Panc1 (cell line): Measurements from ENCODE around the gene UGT2A3. TPM values are rescaled to one million over a fixed set of nuclear protein-coding genes. Genes with fewer than 3 reads are reported as not detected.

Source experiments
- ATAC-seq: fragments of 200-7000 bp; cut with Tn5 transposase; 2 replicates; pipeline ENCODE4 v1.9.1; 2020; ENCODE audit warnings: mild to moderate bottlenecking, moderate library complexity
- BruUV-seq: library from RNA; stranded (reverse); fragments of 400-500 nt; replicated peaks from 2 replicates; lab custom pipeline; 2021; lab: Mats Ljungman, UMichigan
- CTCF ChIA-PET: fragments of 300-600 bp; sonication (Branson Sonifier 250); formaldehyde crosslinking; loops from one replicate; lab custom pipeline; 2022; ENCODE audit warnings: antibody characterized with exemption; lab: Charles Lee
- POLR2A ChIA-PET: fragments of 300-600 bp; sonication (Branson Sonifier 250); formaldehyde crosslinking; loops from one replicate; lab custom pipeline; 2022; ENCODE audit warnings: antibody characterized with exemption; lab: Charles Lee
- DNase-seq: peaks from one replicate; pipeline ENCODE4 v3.0.0-alpha.2; 2010; ENCODE audit warnings: low read depth, low spot score
- H3K27ac ChIP-seq: 2 replicates; pipeline ENCODE4 v1.5.1; 2011; ENCODE audit warnings: mild to moderate bottlenecking, low read length, inconsistent platforms
- H3K27me3 ChIP-seq: fragments of 200-500 bp; sonication (Bioruptor generic); 2 replicates; pipeline ENCODE4 v1.6.0; 2014; ENCODE audit warnings: low read length, inconsistent platforms; ENCODE audit not compliant: control insufficient read depth, insufficient read depth
- H3K36me3 ChIP-seq: fragments of 200-500 bp; sonication (Bioruptor generic); 2 replicates; pipeline ENCODE4 v1.5.1; 2014; ENCODE audit warnings: inconsistent platforms, mild to moderate bottlenecking, low read length, moderate library complexity; ENCODE audit not compliant: control insufficient read depth, insufficient read depth
- H3K4me1 ChIP-seq: 2 replicates; pipeline ENCODE4 v1.5.1; 2011; ENCODE audit warnings: inconsistent platforms, mild to moderate bottlenecking, low read length, moderate library complexity; ENCODE audit not compliant: control insufficient read depth, insufficient read depth
- H3K4me3 ChIP-seq, 2 experiments: 2 replicates each; pipeline ENCODE4 v1.5.1; 2011 to 2012; ENCODE audit warnings: low read depth in 2 of 2, low read length in 2 of 2, mild to moderate bottlenecking in 2 of 2, inconsistent platforms in 1 of 2, moderate library complexity in 1 of 2
- H3K9me3 ChIP-seq: fragments of 200-500 bp; sonication (Bioruptor generic); 2 replicates; pipeline ENCODE4 v1.5.1; 2014; ENCODE audit warnings: low read depth, mild to moderate bottlenecking, inconsistent platforms, low read length, moderate library complexity; ENCODE audit not compliant: control insufficient read depth, insufficient read depth
- CTCF ChIP-seq: fragments of 450-650 bp; IDR thresholded peaks from 2 replicates; pipeline ENCODE4 v1.5.1; 2017; ENCODE audit warnings: mild to moderate bottlenecking
- POLR2AphosphoS5 ChIP-seq: IDR thresholded peaks from 2 replicates; pipeline ENCODE4 v1.6.1; 2012; ENCODE audit warnings: mild to moderate bottlenecking, low read depth, low read length, moderate library complexity
- REST ChIP-seq, 2 experiments: IDR thresholded peaks; 2 replicates each; pipeline ENCODE4 v1.6.1; 2011 to 2012; ENCODE audit warnings: low read depth in 2 of 2, control low read depth in 1 of 2, low read length in 1 of 2, mild to moderate bottlenecking in 1 of 2, moderate library complexity in 1 of 2; ENCODE audit not compliant: insufficient read depth in 1 of 2
- SIN3A ChIP-seq: IDR thresholded peaks from 2 replicates; pipeline ENCODE4 v1.6.1; 2012; ENCODE audit warnings: low read depth, mild to moderate bottlenecking, low read length, moderate library complexity, borderline replicate concordance; ENCODE audit not compliant: insufficient read depth
- TCF7L2 ChIP-seq: IDR thresholded peaks from 2 replicates; pipeline ENCODE4 v1.6.1; 2011; ENCODE audit warnings: mild to moderate bottlenecking, low read depth, low read length, inconsistent platforms
- in situ Hi-C: cut with HindIII; loops from 2 replicates; pipeline ENCODE4 v1.10.0; 2016; ENCODE audit warnings: low sequenced_read_pairs, low pct_unique_long_range_greater_than_20kb
- intact Hi-C: fragments of 100-400 bp; cut with micrococcal nuclease; formaldehyde crosslinking; loops from one replicate; pipeline ENCODE4 v1.10.0; 2022; ENCODE audit not compliant: unreplicated experiment
- total RNA-seq: library from RNA; stranded (reverse); gene quantifications from one replicate; pipeline ENCODE4 v1.2.1, GENCODE V29; 2021; ENCODE audit not compliant: unreplicated experiment

Gene UGT2A3
- total RNA-seq, 1 experiment from 2014 or later, result 0.05 TPM

DNA sequence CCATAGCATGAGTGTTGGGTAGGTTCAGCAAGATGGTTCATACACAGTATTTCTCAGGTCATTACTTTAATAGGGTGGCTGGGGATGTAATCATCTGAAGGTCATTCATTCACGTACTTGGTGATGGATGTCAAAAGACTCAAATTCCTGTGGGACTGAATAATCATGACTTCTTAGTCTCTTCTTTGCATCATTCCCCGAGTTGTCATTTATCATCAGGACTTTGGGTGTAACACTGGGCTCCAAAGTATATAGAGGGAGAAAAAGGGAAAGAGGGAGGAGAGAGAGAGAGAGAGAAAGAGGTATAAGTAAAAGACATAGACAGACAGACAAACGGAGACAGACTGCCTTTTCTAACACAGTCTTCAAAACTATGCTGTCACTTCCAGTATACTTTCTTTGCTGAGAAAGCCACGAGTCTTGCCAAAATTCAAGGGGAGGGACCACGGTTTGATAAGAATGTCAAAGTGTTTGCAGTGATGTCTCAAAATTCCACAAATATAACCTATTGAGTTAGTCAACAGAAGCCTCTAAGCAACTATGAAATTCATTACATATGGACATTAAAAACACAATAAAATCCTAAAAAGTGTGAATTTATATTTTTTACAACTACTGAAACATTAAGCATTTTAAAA is 55.9 kb downstream of the UGT2A3 start:
- CTCF ChIA-PET, result no interaction called here

DNA sequence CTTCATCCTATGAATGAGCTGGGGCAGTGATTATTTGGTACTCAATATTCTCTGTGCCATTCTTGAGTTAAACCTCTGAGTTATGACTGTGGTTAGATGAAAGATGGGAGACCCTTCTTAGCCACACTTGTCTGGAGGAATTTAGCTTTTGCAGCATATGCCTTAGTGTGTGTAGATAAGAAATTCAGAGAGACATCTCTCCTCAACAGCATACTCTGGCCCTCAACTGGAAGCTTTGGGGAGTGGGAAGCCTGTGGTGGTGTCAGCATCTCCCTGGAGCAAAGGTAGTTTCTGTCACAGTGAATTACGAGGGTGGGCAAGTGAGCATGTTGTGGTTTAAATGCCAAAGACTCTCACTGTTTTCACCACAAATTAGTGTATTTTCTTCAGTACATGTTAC is 58.7 kb downstream of the UGT2A3 start:
- H3K27ac ChIP-seq, result no peak overlapping the region
- no peak overlapping the region for H3K4me3 ChIP-seq
- in situ Hi-C loops, result no loop called here
- no peaks in the 10 kb centered on the region for H3K36me3 ChIP-seq
- intact Hi-C loops, result no loop called here
- no peaks in the 10 kb centered on the region for H3K4me1 ChIP-seq
- H3K9me3 ChIP-seq, result no peaks in the 10 kb centered on the region
- H3K27me3 ChIP-seq, result no peaks in the 10 kb centered on the region
- ATAC-seq (no peak), DNase-seq (no peak)
- TF ChIP-seq CTCF, result no peak
- no peak for TF ChIP-seq REST (IDR thresholded peaks at IDR 0.05; ENCODE audit: insufficient read depth in 1 of 2, low read depth in 2 of 2, low read length in 1 of 2)
- no peak for TF ChIP-seq TCF7L2
- TF ChIP-seq SIN3A, result no peak
- no peak for TF ChIP-seq POLR2AphosphoS5
- CTCF ChIA-PET, result no interaction called here
- no TSS peak for BruUV-seq
- POLR2A ChIA-PET, result no interaction called here

More for the DNA sequence above, 55.9 kb downstream of the UGT2A3 start:
- Histone ChIP-seq H3K36me3 (no peaks in the 10 kb centered on the region), H3K27ac (no peak overlapping the region), H3K4me1 (no peaks in the 10 kb centered on the region), H3K4me3 (no peak overlapping the region), H3K9me3 (no peaks in the 10 kb centered on the region), H3K27me3 (no peaks in the 10 kb centered on the region)
- intact Hi-C loops, result no loop called here
- POLR2A ChIA-PET, result no interaction called here
- ATAC-seq (no peak), DNase-seq (no peak)
- no peak for TF ChIP-seq POLR2AphosphoS5
- TF ChIP-seq TCF7L2, result no peak
- no peak for TF ChIP-seq CTCF
- no peak for TF ChIP-seq REST (IDR thresholded peaks at IDR 0.05; ENCODE audit: insufficient read depth in 1 of 2, low read depth in 2 of 2, low read length in 1 of 2)
- TF ChIP-seq SIN3A, result no peak
- no TSS peak for BruUV-seq
- in situ Hi-C loops, result no loop called here
